Ascending aorta (tissue), 2 donors: ENCODE measurements around the gene CFAP43. TPM values are rescaled to one million over a fixed set of nuclear protein-coding genes. Genes with fewer than 3 reads are reported as not detected.

Experiments used
- DNase-seq, 2 donors: peaks; one replicate each; pipeline ENCODE4 v3.0.0-alpha.2; 2019; ENCODE audit warnings: low spot score in 2 of 2
- H3K27ac ChIP-seq, 2 donors: fragments of 200-600 bp; sonication (generic); one replicate each; pipeline ENCODE4 v1.5.1; 2016 to 2017; ENCODE audit warnings: mild to moderate bottlenecking in 1 of 2
- H3K27me3 ChIP-seq: fragments of 200-600 bp; sonication (generic); one replicate; pipeline ENCODE4 v1.5.1; 2017
- H3K36me3 ChIP-seq, 2 donors: fragments of 200-600 bp; sonication (generic); one replicate each; pipeline ENCODE4 v1.5.1; 2016
- H3K4me1 ChIP-seq, 2 donors: fragments of 200-600 bp; sonication (generic); one replicate each; pipeline ENCODE4 v1.5.1; 2016 to 2017; ENCODE audit warnings: mild to moderate bottlenecking in 1 of 2
- H3K4me3 ChIP-seq, 2 donors: fragments of 200-600 bp; sonication (generic); one replicate each; pipeline ENCODE4 v1.5.1; 2016 to 2017; ENCODE audit warnings: mild to moderate bottlenecking in 1 of 2
- H3K9me3 ChIP-seq, 2 donors: fragments of 200-600 bp; sonication (generic); one replicate each; pipeline ENCODE4 v1.5.1; 2016
- intact Hi-C: fragments of 100-400 bp; cut with DNase I; formaldehyde crosslinking; loops from one replicate; pipeline ENCODE4 v1.15.1; 2023
- total RNA-seq: library from RNA; depleted of rRNA; stranded (reverse); fragments of >200 nt; gene quantifications from one replicate; pipeline ENCODE4 v1.1.0, GENCODE V29; 2016
- TF ChIP-seq, protein P1 (sequence below), 3 experiments: fragments of 200-600 bp in 2 of 3; fragments of 450-650 bp in 1 of 3; sonication (generic) in 2 of 3; IDR thresholded peaks; one replicate each; pipeline ENCODE4 v1.5.1; 2016 to 2019; ENCODE audit warnings: antibody characterized with exemption in 3 of 3, mild to moderate bottlenecking in 1 of 3, moderate library complexity in 1 of 3

The CFAP43 gene
- total RNA-seq, 1 donor from 2014 or later, result 0.96 TPM

DNA sequence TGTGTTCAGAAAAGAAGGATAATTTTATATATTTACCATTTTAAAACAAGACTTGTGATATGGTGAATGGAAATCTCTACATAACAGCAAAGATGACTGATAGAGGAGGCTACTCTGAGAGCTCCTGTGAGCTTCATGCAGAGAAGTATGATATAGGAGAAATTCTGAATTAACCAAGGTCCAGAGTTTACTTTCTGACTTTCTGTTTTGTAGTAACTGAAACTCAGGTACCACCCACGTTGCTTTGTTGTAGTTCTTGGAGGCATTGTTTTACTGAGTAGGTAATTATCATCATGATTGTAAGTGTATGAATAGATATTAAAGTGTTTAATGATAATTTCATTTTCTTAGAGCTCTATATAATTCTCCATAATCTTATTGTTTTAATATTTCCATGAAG lies 128.2 kb downstream of the CFAP43 start:
- H3K4me3 ChIP-seq, result no peak overlapping the region
- DNase-seq, result no peak
- H3K27me3 ChIP-seq, result no peaks in the 10 kb centered on the region
- intact Hi-C loops, result no loop called here
- H3K9me3 ChIP-seq, result peaks cover 0 to 4% of the 10 kb centered on the region in 2 donors
- H3K4me1 ChIP-seq, result peaks cover 0 to 8% of the 10 kb centered on the region in 2 donors
- TF ChIP-seq, protein P1, sequence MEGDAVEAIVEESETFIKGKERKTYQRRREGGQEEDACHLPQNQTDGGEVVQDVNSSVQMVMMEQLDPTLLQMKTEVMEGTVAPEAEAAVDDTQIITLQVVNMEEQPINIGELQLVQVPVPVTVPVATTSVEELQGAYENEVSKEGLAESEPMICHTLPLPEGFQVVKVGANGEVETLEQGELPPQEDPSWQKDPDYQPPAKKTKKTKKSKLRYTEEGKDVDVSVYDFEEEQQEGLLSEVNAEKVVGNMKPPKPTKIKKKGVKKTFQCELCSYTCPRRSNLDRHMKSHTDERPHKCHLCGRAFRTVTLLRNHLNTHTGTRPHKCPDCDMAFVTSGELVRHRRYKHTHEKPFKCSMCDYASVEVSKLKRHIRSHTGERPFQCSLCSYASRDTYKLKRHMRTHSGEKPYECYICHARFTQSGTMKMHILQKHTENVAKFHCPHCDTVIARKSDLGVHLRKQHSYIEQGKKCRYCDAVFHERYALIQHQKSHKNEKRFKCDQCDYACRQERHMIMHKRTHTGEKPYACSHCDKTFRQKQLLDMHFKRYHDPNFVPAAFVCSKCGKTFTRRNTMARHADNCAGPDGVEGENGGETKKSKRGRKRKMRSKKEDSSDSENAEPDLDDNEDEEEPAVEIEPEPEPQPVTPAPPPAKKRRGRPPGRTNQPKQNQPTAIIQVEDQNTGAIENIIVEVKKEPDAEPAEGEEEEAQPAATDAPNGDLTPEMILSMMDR (IDR thresholded peaks at IDR 0.05), result no peak
- H3K36me3 ChIP-seq, result no peaks in the 10 kb centered on the region
- H3K27ac ChIP-seq, result no peak overlapping the region

DNA sequence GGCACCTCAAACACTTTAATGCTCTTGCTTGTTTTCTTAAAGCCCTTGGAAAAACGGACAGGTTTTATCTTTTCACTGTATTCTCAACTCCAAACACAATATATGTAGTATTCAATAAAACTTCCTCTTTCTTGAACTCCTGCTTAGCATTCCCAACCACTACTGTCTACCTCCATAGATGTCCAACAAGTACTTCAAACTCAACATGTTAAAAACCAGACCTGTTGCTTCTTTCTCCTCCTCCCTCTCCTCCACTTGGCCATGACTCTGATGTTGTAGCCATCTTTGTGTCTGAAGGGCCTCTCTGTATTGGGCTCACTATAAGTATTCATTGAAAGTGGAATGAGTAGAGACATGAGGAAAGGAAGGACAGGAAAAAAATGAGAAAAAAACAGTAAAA lies 130.3 kb downstream of the CFAP43 start:
- DNase-seq, result no peak
- Histone ChIP-seq H3K27me3 (no peaks in the 10 kb centered on the region), H3K4me3 (no peak overlapping the region), H3K36me3 (no peaks in the 10 kb centered on the region), H3K9me3 (no peaks in the 10 kb centered on the region), H3K27ac (peak overlapping the region in 1 of 2 donors; percentile 14), H3K4me1 (peaks cover 0 to 8% of the 10 kb centered on the region in 2 donors)
- TF ChIP-seq, protein P1 (IDR thresholded peaks at IDR 0.05), result no peak
- intact Hi-C loops, result no loop called here

DNA sequence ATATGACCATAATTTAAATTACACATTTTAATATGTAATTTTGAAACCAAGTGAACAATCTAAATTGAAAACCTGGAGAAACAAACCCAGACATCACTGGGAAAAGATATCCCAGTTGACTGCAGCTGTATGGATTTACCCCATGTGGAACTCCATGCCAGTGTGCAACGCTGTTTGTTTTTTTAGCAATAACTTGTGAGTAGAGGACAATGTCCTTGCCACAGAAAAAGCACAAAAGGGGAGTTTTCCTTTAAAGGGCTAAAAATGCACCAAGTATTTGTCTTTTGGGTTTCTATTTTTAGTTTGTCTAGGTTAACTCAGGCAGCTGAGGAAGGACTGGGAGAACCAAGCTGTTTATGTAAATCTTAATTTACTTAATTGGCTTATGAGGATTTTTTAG lies 131.4 kb downstream of the CFAP43 start:
- Histone ChIP-seq H3K9me3 (no peaks in the 10 kb centered on the region), H3K4me1 (peaks cover 0 to 8% of the 10 kb centered on the region in 2 donors), H3K36me3 (no peaks in the 10 kb centered on the region), H3K27me3 (no peaks in the 10 kb centered on the region), H3K4me3 (no peak overlapping the region), H3K27ac (peak overlapping the region; percentile 14 to 28)
- TF ChIP-seq, protein P1 (IDR thresholded peaks at IDR 0.05), result no peak
- no peak for DNase-seq
- intact Hi-C loops, result no loop called here

DNA sequence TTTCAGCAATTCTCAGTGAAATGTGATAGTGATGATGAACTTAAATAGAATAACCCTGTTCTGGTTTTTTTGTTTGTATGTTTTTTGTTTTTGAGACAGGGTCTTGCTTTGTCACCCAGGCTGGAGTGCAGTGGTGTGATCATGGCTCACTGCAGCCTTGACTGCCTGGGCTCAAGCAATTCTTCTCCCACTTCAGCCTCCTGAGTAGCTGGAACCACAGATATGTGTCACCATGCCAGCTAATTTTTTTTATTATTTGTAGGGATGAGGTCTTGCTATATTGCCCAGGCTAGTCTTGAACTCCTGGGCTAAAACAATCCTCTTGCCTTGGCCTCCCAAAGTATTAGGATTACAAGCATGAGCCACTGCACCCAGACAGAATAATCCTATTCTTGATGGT lies 132.2 kb downstream of the CFAP43 start:
- Histone ChIP-seq H3K27me3 (no peaks in the 10 kb centered on the region), H3K4me3 (no peak overlapping the region), H3K27ac (no peak overlapping the region), H3K36me3 (no peaks in the 10 kb centered on the region), H3K4me1 (peaks cover 0 to 8% of the 10 kb centered on the region in 2 donors), H3K9me3 (no peaks in the 10 kb centered on the region)
- TF ChIP-seq, protein P1 (IDR thresholded peaks at IDR 0.05), result no peak
- intact Hi-C loops, result no loop called here
- no peak for DNase-seq

DNA sequence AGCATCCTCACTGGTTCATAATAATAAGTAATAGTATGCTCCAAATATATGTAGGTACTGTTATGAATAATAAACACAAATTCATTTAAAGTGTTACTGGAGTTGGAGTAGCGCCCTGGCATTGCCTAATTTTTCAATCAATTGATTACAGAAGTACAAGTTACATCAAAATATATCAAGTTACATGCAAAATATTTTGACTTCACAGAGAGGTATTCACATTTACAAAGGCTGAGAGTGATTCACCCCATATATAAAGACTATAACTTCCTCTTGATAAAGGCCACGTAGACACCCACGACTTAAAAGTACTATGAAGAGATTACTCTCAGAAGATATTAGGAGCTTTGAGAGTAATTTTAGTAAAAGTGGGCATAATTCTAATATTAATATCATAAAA lies 132.9 kb downstream of the CFAP43 start:
- no peak for DNase-seq
- no peak overlapping the region for H3K4me3 ChIP-seq
- no peak overlapping the region for H3K27ac ChIP-seq
- TF ChIP-seq, protein P1 (IDR thresholded peaks at IDR 0.05), result no peak
- intact Hi-C loops, result no loop called here
- no peaks in the 10 kb centered on the region for H3K36me3 ChIP-seq
- no peaks in the 10 kb centered on the region for H3K27me3 ChIP-seq
- H3K4me1 ChIP-seq, result peaks cover 0 to 8% of the 10 kb centered on the region in 2 donors
- no peaks in the 10 kb centered on the region for H3K9me3 ChIP-seq

DNA sequence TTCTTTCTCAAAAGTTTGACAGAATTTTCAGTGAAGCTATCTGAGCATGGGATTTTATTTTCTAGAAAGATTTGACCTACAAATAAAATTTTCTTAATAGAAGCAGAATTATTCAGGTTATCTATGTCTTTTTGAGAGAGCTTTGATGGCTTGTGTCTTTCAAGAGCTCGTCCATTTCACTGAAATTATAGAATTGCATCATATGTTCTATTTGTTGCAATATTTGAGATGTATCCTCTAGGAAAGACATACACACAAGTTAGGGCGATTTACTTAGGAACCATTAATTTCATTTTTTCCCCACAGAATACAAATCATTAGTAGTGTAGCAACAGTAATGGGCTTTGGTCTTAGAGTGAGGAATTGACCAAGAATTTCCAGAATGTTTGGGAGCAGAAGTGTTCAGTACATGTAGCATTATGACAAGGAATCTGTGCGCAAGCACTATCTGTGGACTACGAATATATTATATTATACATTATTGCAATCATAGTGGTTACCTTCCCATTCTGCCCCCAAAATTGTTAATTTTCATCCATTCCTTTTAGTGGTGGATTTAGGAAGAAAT lies 133.7 kb downstream of the CFAP43 start:
- Histone ChIP-seq H3K4me1 (peaks cover 0 to 8% of the 10 kb centered on the region in 2 donors), H3K4me3 (no peak overlapping the region), H3K27ac (no peak overlapping the region), H3K36me3 (no peaks in the 10 kb centered on the region), H3K9me3 (peaks cover 0 to 3% of the 10 kb centered on the region in 2 donors), H3K27me3 (no peaks in the 10 kb centered on the region)
- DNase-seq, result no peak
- TF ChIP-seq, protein P1 (IDR thresholded peaks at IDR 0.05), result no peak
- intact Hi-C loops, result no loop called here
